ENCODE results near the gene GAD2.
"Not testable (repeated sequence)": the region's sequence is repeated elsewhere in the genome, so short reads cannot be mapped to it uniquely, and the experiment has no call there.

The GAD2 gene

DNA sequence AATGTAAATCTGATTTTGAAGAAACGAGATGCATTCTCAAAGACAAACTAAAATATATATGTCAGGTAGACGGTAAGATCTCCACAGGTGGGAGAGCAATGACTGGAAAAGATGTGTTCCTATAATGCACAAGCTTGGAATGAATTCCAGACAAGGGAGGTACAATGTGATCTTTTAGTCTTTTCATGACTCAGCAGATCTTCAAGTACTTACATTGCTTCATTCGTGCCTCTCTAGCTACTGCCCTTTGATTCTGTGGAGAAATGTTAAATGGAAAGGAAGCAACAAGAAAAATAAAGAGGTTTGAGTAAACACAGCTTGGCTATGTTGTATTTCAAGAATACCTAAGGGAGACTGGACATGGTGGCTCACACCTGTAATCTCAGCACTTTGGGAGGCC lies 106.6 kb downstream of the GAD2 start:
- Histone ChIP-seq H3K4me3 (ENCODE audit: low read depth in 1 of 2, low read length in 2 of 2) (no peak overlapping the region), H3K9ac (ENCODE audit: low read length) (no peak overlapping the region), H3K36me3 (ENCODE audit: insufficient read depth, low read length) (no peaks in the 10 kb centered on the region), H3K4me1 (ENCODE audit: insufficient read depth, low read length) (no peaks in the 10 kb centered on the region), H3K27me3 (ENCODE audit: control insufficient read depth in 1 of 2, insufficient read depth in 2 of 2, low read length in 2 of 2) (no peaks in the 10 kb centered on the region), H3K9me3 (ENCODE audit: low read length) (no peaks in the 10 kb centered on the region), H3K27ac (ENCODE audit: low read depth, low read length) (no peak overlapping the region)

DNA sequence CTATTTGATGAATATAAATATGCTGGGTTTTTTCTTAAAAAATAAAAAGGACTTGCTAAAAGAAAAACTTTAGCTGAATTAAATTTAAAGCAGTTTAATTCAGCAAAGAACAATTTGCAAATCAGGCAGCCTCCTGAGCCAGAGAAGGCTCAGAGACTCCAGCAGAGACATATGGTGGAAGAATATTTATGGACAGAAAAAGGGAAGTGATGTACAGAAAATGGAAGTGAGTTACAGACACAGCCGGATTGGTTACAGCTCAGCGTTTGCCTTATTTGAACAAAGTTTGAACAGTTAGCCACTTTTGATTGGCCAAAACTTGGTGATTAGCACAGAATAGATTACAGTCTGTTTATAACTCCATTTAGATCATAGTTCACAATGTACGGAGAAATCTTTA lies 110.3 kb downstream of the GAD2 start:
- no peaks in the 10 kb centered on the region for H3K27me3 ChIP-seq (ENCODE audit: control insufficient read depth in 1 of 2, insufficient read depth in 2 of 2, low read length in 2 of 2)
- no peak overlapping the region for H3K9ac ChIP-seq (ENCODE audit: low read length)
- H3K4me3 ChIP-seq (ENCODE audit: low read depth in 1 of 2, low read length in 2 of 2), result no peak overlapping the region
- H3K9me3 ChIP-seq (ENCODE audit: low read length), result no peaks in the 10 kb centered on the region
- no peaks in the 10 kb centered on the region for H3K36me3 ChIP-seq (ENCODE audit: insufficient read depth, low read length)
- H3K4me1 ChIP-seq (ENCODE audit: insufficient read depth, low read length), result no peaks in the 10 kb centered on the region
- H3K27ac ChIP-seq (ENCODE audit: low read depth, low read length), result no peak overlapping the region

GRCh38 chr10:26327811-26328210 lies 111.2 kb downstream of the GAD2 start:
- no peaks in the 10 kb centered on the region for H3K27me3 ChIP-seq (ENCODE audit: control insufficient read depth in 1 of 2, insufficient read depth in 2 of 2, low read length in 2 of 2)
- H3K4me1 ChIP-seq (ENCODE audit: insufficient read depth, low read length), result no peaks in the 10 kb centered on the region

GRCh38 chr10:26331371-26331770 lies 114.8 kb downstream of the GAD2 start:
- Histone ChIP-seq H3K9me3 (ENCODE audit: low read length) (no peaks in the 10 kb centered on the region), H3K27me3 (ENCODE audit: control insufficient read depth in 1 of 2, insufficient read depth in 2 of 2, low read length in 2 of 2) (no peaks in the 10 kb centered on the region), H3K27ac (ENCODE audit: low read depth, low read length) (no peak overlapping the region), H3K9ac (ENCODE audit: low read length) (no peak overlapping the region), H3K36me3 (ENCODE audit: insufficient read depth, low read length) (no peaks in the 10 kb centered on the region), H3K4me3 (ENCODE audit: low read depth in 1 of 2, low read length in 2 of 2) (no peak overlapping the region), H3K4me1 (ENCODE audit: insufficient read depth, low read length) (no peaks in the 10 kb centered on the region)

More at GRCh38 chr10:26327811-26328210, 111.2 kb downstream of the GAD2 start:
- Histone ChIP-seq H3K36me3 (ENCODE audit: insufficient read depth, low read length) (no peaks in the 10 kb centered on the region), H3K4me3 (ENCODE audit: low read depth in 1 of 2, low read length in 2 of 2) (no peak overlapping the region), H3K9ac (ENCODE audit: low read length) (no peak overlapping the region), H3K9me3 (ENCODE audit: low read length) (no peaks in the 10 kb centered on the region), H3K27ac (ENCODE audit: low read depth, low read length) (no peak overlapping the region)

DNA sequence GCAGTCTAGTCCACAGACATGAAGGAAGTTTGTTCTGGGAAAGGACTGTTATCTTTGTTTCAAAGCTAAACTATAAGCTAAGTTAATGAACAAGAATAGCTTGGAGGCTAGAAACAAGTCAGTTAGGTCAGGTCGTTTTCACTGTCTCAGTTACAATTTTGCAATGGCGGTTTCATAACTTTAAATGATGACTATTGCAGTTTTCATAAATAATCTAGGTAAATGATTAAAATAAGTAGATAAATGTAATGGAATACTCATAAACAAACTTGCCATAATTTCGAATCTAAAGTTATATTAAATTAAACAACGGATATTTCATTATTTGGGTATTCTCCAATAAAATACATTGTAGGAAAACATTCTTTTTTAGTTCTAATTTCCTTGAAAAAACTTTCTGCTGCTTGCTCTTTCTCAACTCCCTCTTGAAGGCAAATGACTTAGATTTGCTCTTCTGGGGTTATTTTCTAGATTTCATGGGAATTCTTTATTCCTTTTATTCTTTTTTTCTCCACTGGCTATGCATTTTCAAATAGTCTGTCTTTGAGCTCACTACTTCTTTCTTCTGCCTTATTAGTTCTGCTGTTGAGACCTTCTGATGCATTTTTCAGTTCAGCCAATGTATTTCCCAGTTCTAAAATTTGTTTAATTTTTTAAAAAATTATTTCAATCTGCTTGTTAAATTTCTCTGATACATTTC lies 117.8 kb downstream of the GAD2 start:
- H3K36me3 ChIP-seq (ENCODE audit: insufficient read depth, low read length), result no peaks in the 10 kb centered on the region
- no peak overlapping the region for H3K9ac ChIP-seq (ENCODE audit: low read length)
- H3K4me1 ChIP-seq (ENCODE audit: insufficient read depth, low read length), result no peaks in the 10 kb centered on the region
- no peak overlapping the region for H3K27ac ChIP-seq (ENCODE audit: low read depth, low read length)
- no peaks in the 10 kb centered on the region for H3K9me3 ChIP-seq (ENCODE audit: low read length)
- no peaks in the 10 kb centered on the region for H3K27me3 ChIP-seq (ENCODE audit: control insufficient read depth in 1 of 2, insufficient read depth in 2 of 2, low read length in 2 of 2)
- no peak overlapping the region for H3K4me3 ChIP-seq (ENCODE audit: low read depth in 1 of 2, low read length in 2 of 2)

DNA sequence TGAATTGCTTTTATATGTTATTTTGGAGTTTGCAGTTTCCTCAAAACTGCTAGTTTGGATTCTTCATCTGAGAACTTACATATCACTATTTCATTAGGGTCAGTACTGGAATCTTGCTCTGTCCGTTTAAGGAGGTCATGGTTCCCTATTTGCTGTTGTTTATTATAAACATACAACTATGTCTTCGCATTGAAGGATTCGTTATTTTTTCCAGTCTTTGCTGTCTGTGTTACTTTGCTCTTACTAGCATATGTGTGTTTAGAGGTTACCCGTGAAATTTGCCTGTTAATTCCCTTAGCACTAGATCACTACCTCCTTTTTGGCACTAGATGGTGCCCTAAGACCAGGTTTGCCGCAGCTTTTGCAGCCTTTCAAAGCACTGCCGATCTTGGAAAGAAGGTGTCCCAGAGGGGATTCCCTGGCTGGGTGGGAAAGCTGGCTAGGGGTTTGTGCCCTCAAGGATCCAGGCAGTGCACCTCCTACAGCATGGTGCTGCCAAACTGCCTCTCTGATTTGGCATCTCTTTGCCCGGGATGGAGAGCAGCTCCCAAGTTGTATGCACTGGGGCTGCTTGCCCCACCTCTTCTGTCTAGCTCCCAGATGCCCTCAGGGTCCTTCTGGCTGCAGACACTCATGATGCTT lies 118.5 kb downstream of the GAD2 start:
- no peaks in the 10 kb centered on the region for H3K36me3 ChIP-seq (ENCODE audit: insufficient read depth, low read length)
- H3K9me3 ChIP-seq (ENCODE audit: low read length), result no peaks in the 10 kb centered on the region
- no peak overlapping the region for H3K9ac ChIP-seq (ENCODE audit: low read length)
- no peak overlapping the region for H3K27ac ChIP-seq (ENCODE audit: low read depth, low read length)
- H3K4me1 ChIP-seq (ENCODE audit: insufficient read depth, low read length), result no peaks in the 10 kb centered on the region
- no peak overlapping the region for H3K4me3 ChIP-seq (ENCODE audit: low read depth in 1 of 2, low read length in 2 of 2)
- no peaks in the 10 kb centered on the region for H3K27me3 ChIP-seq (ENCODE audit: control insufficient read depth in 1 of 2, insufficient read depth in 2 of 2, low read length in 2 of 2)

DNA sequence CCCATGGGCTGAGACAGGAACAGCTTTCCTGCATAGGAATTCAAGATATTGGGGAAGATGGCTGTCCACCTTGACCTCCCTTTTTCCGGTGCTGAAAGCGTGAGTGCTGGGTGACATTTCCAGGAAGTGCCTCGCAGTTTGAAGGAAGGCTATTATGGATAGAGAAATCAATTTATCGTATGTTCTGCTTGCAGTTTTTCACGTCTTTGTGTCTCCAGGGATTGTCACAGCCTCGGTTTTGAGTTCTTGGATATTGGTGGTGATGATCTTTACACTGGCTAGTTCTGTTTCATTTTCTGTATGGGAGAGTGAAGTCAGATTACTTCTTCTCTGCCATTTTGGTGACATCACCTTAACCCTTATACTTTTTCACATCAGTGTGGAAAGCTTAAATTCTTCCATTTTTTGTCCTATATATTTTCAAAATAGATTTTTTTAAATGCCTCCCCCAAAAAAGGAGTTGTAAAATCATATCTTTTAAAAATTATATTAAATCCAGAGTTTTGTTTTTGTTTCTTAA lies 119.1 kb downstream of the GAD2 start:
- Histone ChIP-seq H3K27me3 (ENCODE audit: control insufficient read depth in 1 of 2, insufficient read depth in 2 of 2, low read length in 2 of 2) (no peaks in the 10 kb centered on the region), H3K4me3 (ENCODE audit: low read depth in 1 of 2, low read length in 2 of 2) (no peak overlapping the region), H3K27ac (ENCODE audit: low read depth, low read length) (no peak overlapping the region), H3K9ac (ENCODE audit: low read length) (no peak overlapping the region), H3K9me3 (ENCODE audit: low read length) (no peaks in the 10 kb centered on the region), H3K36me3 (ENCODE audit: insufficient read depth, low read length) (no peaks in the 10 kb centered on the region), H3K4me1 (ENCODE audit: insufficient read depth, low read length) (no peaks in the 10 kb centered on the region)

GRCh38 chr10:26336979-26337378 lies 120.4 kb downstream of the GAD2 start:
- no peaks in the 10 kb centered on the region for H3K36me3 ChIP-seq (ENCODE audit: insufficient read depth, low read length)
- H3K4me1 ChIP-seq (ENCODE audit: insufficient read depth, low read length), result no peaks in the 10 kb centered on the region
- no peak overlapping the region for H3K4me3 ChIP-seq (ENCODE audit: low read depth in 1 of 2, low read length in 2 of 2)
- H3K27me3 ChIP-seq (ENCODE audit: control insufficient read depth in 1 of 2, insufficient read depth in 2 of 2, low read length in 2 of 2), result no peaks in the 10 kb centered on the region
- no peak overlapping the region for H3K27ac ChIP-seq (ENCODE audit: low read depth, low read length)
- no peaks in the 10 kb centered on the region for H3K9me3 ChIP-seq (ENCODE audit: low read length)
- no peak overlapping the region for H3K9ac ChIP-seq (ENCODE audit: low read length)

GRCh38 chr10:26341701-26342100 lies 125.1 kb downstream of the GAD2 start:
- no peaks in the 10 kb centered on the region for H3K9me3 ChIP-seq (ENCODE audit: low read length)
- no peak overlapping the region for H3K9ac ChIP-seq (ENCODE audit: low read length)
- H3K27ac ChIP-seq (ENCODE audit: low read depth, low read length), result no peak overlapping the region
- no peaks in the 10 kb centered on the region for H3K27me3 ChIP-seq (ENCODE audit: control insufficient read depth in 1 of 2, insufficient read depth in 2 of 2, low read length in 2 of 2)
- H3K36me3 ChIP-seq (ENCODE audit: insufficient read depth, low read length), result no peaks in the 10 kb centered on the region
- no peaks in the 10 kb centered on the region for H3K4me1 ChIP-seq (ENCODE audit: insufficient read depth, low read length)
- no peak overlapping the region for H3K4me3 ChIP-seq (ENCODE audit: low read depth in 1 of 2, low read length in 2 of 2)

DNA sequence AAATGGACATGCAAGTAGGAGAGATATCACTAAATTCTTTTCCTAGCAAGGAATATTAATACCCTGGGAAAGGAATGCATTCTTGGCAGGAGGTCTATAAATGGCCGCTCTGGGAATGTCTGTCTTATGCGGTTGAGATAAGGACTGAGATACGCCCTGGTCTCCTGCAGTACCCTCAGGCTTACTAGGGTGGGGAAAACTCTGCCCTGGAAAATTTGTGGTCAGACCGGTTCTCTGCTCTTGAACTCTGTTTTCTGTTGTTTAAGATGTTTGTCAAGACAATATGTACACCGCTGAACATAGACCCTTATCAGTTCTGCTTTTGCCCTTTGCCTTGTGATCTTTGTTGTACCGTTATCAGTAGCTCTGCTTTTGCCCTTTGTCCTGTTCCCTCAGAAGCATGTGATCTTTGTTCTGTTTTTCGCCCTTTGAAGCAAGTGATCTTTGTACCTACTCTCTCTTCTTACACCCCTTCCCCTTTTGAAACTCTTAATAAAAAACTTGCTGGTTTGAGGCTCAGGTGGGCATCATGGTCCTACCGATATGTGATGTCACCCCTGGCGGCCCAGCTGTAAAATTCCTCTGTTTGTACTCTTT lies 132.3 kb downstream of the GAD2 start:
- not testable (repeated sequence) for H3K36me3 ChIP-seq (ENCODE audit: insufficient read depth, low read length); H3K4me3 ChIP-seq (ENCODE audit: low read depth in 1 of 2, low read length in 2 of 2); H3K4me1 ChIP-seq (ENCODE audit: insufficient read depth, low read length); H3K9ac ChIP-seq (ENCODE audit: low read length); H3K9me3 ChIP-seq (ENCODE audit: low read length); H3K27me3 ChIP-seq (ENCODE audit: control insufficient read depth in 1 of 2, insufficient read depth in 2 of 2, low read length in 2 of 2); H3K27ac ChIP-seq (ENCODE audit: low read depth, low read length)

Measured in muscle layer of colon (tissue), 2 donors.